ENCODE measurements around the gene SLC9A3.

GRCh38 chr5:439636-440035 is 84.6 kb downstream of the SLC9A3 start:
- TF ChIP-seq, protein P1, sequence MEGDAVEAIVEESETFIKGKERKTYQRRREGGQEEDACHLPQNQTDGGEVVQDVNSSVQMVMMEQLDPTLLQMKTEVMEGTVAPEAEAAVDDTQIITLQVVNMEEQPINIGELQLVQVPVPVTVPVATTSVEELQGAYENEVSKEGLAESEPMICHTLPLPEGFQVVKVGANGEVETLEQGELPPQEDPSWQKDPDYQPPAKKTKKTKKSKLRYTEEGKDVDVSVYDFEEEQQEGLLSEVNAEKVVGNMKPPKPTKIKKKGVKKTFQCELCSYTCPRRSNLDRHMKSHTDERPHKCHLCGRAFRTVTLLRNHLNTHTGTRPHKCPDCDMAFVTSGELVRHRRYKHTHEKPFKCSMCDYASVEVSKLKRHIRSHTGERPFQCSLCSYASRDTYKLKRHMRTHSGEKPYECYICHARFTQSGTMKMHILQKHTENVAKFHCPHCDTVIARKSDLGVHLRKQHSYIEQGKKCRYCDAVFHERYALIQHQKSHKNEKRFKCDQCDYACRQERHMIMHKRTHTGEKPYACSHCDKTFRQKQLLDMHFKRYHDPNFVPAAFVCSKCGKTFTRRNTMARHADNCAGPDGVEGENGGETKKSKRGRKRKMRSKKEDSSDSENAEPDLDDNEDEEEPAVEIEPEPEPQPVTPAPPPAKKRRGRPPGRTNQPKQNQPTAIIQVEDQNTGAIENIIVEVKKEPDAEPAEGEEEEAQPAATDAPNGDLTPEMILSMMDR (IDR thresholded peaks at IDR 0.05): no peak
- no peak for TF ChIP-seq POLR2A (IDR thresholded peaks at IDR 0.05)
